KBM-7 (cell line): ENCODE data around the gene ADAMTS2.

Experiments used
- DNase-seq: peaks from one replicate; pipeline ENCODE4 v3.0.0-alpha.2; 2015
- in situ Hi-C: fragments of 300-500 bp; cut with MboI; formaldehyde crosslinking; loops from 2 replicates; pipeline ENCODE4 v1.14.3; 2020; ENCODE audit warnings: low sequenced_read_pairs, low pct_unique_long_range_greater_than_20kb, mixed read lengths

ADAMTS2 gene

DNA sequence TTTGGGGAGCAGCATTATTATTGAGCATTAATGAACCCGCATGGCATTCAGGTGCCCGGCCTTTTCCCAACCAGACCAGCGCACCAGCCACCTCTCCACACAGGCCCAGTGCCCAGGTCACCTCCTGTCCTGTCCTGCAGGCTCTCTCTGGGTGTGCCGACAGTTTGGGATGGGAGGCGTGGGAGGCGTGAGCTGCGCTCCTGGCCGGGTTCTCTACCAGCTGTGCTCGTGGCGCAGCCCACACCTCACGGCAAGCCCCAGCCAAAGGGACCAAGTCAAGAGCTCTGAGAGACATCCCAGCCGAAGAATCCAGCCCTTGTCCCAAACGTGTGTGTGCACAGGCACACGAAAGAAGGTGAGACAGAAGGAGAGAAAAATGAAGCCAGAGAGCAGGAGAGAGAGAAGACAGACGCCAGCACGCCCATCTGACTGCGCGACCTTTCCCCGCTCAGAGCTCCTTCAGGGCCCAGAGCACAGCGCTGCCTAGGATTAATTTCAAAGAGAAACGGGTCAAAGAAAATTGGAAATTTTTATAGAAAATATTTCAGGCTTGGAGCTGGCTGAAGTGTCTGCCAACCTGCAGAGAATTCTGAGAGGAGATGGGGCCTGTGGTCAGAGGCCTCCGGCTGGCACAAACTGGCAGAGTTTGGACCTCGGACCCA, 81.7 kb downstream of the ADAMTS2 start:
- DNase-seq, result no peak
- in situ Hi-C loops, result no loop called here

DNA sequence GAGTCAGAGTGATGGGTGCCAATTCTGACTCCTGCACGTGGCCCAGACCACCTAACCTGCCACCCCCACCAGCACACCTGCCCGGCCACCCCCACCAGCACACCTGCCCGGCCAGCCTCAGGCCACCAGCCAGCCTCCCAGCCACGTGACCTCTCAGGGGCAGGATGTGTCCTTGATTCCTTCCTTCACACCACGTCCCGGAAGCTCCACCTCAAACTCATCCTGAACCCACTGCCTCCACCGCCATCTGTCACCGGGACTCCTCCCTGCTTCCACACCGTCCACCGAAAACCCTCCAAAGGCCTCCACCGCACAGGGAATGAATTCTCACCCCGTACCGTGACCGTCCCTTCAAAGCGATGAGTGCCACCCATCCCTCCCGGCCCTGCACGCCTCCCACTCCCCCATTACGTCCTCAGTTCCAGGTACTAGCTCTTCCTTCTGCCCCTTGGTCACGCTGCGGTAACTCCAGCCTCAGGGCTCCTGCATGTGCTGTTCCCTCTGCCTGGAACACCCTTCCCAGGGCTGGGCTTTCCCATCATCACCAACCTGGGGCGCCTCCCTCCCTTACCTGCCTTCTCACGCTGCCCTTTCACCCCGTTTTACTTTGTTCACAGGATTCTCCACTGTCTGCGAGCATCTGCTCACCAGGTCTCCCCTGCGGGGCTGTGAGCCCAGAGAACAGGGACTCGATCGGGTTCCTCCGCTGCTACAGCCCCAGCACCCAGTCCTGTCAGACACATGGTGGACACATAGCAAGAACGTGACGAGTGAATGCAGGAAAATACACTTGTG, 82.9 kb downstream of the ADAMTS2 start:
- in situ Hi-C loops, result no loop called here

DNA sequence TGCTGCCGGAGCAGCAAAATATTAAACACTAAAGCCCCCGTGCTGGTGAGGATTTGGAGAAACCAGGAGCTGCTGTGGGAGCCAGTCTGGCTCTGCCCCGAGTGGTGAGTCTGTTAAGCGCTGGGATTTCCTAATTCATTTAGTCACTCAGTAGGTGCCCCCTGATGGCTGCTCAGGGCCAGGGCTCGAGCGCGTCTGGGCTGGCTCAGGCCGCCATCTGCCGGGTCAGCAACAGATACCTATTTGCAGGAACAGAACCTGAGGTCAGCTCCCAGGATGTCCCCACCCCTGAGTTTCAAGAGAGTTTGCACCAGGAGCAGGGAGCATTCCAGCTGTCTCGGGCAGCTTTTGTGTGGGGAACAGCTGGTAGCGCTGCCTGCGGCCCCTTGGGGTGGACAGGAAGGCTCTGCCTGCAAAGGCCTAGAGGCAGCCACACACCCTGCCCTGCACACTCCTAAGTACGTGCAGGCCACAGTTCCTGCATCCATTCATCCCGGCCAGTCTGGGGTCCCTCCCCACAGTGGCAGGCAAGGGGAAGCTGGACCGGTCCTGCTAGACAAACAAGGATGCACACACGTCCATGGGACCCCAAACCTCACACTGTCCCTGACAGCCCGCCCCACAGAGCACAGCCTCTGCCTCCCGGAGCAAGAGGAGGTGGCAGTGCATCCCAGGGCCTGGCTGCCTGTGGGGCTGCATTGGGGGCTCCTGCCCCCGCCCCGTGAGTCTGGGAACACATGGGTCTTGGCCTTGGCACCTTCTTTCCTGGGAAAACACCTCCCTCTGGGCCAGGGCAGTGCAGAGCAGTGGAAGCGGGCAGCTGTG, 83.7 kb downstream of the ADAMTS2 start:
- DNase-seq, result no peak
- in situ Hi-C loops, result no loop called here

More for the DNA sequence above, 82.9 kb downstream of the ADAMTS2 start:
- DNase-seq, result no peak

DNA sequence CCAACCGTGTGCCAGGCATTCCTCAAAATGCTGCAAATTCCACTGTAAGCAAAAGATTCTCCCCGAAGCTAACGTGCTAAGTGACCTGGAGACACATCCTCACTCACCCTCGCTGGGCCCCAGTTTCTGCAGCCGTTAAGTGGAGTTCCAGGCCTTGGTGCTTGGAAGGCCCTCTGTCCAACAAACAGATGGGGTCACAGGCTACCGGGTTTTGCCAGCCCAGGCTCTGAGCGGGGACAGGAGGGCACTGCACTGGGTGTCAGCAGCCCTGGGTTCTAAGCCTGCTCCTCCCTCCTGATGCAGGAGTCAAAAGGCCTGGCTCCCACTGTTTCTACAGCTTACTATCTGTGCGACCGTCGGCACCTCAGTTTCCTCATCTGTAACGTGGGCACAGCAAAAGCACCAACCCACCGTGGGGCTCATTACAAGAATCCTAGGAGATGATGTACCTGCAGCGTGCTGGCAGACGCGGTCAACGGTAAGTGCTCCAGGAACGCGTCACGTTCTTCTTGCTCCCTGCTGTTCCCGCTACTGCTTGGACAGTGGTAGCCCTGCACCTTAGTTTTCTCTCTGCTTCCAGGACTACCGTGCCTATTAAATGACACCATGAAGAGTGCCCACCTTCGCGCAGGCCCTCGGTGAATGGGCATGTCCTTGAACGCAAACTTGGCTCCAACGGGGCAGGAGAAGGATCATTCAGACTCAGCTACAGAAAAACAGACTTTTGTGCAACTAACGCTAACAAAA, 84.8 kb downstream of the ADAMTS2 start:
- in situ Hi-C loops, result no loop called here
- DNase-seq, result no peak

DNA sequence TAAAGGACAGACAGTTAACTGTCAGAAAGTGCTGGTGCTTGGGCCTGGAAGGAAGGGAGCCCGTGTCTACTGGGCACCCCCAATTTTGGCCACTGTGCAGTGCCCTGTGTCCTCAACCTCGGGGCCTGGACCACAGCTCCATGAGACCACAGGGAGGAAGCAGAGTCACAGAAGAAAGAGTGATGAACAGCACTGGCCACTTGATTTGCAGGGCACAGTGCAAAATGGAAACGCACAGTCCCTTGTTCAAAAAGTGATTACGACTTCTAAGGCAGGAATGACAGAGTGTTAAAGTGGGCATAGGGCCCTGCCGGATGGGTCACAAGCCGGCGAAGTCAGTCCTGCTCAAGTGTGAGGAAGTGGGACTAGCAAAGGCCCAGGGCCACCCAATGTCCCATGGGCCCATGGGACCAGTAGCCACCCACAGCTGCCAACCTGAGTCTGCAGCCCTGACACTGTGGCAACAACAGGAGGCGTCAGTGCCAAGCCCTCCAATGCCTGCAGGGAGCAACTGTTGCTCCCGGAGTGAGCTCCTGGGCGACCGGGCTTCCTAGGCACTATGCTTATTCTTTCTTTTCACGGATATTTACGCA, 85.4 kb downstream of the ADAMTS2 start:
- DNase-seq, result no peak
- in situ Hi-C loops, result no loop called here

DNA sequence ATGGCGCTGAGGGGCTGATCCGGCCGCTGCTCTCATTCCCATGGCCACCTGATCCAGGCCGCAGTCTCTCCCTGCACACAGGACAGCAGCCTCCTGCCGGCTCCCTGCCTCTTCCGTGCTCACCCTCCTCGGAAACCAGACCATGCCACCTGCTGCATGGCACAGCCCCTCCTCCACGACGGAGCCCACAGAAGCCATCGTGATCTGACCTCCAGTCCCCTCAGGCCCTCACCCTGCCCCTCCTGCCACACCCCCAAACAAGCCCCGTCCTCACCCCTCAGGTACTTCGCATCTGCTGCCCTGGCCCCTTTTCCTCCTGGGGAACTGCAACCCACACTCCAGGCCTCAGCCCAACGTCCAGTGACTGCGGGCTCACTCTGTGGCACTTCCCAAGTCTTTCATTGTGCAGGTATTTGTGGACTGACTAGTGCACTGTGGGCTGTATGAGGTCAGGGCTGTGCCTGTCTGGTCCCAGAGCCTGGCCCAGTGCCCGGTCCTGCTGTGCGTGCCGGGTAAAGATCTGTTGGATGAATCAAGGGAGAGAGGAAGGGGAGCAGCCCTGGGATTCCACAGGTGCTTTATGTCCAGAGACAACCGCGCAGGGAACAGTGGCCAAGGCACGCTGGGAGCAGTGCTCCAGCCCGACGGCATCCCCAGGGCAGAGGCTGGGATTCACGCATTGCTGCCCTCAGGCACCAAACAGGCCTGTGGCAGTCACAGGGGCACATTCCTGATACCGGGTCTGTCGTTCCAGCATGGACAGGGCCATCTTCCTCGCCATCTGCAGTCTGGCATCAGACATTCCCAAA, 86.1 kb downstream of the ADAMTS2 start:
- in situ Hi-C loops, result no loop called here
- DNase-seq, result no peak

DNA sequence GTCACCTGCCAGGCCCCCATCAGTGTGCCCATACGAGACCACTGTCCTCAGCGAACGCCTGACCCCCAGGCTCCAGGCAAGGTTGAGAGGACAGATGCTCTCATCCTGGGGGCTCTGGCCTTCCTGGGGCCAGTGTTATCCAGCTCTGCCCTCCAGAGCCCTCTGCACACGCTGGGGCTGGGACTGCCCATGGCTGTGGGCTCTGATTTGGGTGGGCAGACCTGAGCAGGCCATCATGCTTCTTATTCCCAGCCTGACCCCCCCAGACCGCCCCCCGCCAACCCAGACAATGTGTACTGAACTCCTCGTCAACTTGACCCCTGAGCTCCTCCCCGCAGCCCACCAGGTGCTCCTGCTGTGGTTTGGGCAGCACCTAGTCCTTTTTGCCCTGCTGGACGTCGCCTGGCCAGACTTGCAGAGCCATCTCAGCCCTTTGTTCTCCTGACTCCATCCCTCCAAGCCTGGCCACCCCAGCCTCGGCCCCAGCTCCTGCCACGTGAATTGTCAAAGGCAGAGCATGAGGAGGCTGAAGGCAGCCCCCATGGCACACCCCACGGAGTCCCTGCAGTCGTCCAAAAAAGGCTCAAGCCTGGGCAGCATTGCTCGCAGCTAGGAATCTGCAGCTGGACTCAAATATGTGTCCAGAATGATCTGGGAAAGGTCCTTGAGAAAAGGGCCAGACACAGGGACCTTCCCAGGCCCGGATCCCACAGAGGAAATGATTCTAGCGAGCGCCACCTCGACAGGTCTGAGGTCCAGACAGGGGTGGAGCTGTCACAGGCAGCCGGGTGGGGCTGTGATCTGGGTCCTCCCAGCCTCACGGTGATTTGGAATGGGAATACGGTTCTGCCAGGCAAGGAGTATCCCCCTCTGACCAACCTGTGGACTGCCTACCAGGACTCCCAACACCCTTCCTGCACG, 87.0 kb downstream of the ADAMTS2 start:
- in situ Hi-C loops, result no loop called here
- no peak for DNase-seq

DNA sequence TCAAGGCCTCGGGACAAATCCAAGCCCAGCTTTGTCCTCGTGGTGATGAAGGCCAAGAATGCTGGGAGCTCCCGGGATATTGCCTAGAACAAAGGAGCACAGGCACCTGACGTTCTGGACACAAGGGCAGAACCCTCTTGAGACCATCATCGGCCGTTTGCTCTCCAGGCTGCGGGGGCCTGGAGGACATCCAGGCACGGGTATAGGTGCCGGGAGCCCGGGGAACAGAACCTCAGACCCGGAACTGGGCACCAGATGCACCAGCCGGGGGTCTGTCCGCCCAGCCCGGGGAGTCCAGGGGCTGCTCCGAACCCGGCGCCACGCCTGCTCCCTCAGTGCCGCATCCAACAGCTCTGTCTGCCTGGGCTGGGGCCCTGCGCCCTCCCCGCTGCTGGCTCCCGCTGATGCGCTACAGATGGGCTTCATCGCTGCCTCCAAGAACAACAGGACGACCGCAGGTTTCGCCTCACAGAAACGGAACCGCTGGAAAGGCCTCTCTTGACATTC, 88.0 kb downstream of the ADAMTS2 start:
- no peak for DNase-seq
- in situ Hi-C loops, result no loop called here

DNA sequence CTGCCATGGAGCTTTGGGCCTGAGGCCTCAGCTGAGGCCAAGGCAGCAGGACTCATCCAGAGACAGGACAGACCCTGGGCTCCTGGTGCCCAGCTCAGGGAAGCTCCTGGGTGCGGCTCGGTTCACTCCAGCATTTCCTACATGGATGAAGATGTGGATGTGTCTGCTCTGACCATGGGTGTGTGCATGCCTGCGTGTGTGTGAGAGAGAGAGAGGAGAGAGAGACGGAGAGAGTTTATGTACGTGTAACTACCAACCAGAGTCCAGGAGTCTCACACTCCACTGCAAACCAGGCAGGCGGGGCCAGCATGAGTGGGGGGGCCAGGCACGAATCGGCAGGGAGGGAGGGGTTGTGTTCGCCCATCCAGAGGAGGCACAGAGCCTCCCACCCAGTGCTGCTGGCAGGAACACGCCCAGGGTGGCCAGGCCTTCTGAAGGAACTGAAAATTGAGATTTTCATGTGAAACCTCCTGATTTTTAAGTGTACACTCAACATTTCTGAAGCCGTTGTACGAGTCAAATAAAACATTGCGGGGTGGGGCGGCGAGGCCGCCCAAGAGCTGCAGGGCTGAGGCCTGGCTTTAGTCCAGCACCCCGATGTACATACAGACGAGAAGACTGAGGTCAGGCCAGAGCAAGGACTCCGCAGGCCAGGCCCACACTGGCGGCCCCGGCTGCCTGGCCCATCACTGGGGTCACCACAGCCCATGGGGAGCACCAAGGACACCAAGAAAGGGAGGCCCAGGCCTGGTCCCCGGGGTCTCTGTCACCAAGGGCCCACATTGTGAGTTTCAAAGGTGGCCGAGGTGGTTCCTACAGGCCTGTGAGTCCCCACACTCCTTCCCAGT, 88.7 kb downstream of the ADAMTS2 start:
- in situ Hi-C loops, result no loop called here
- DNase-seq, result no peak

DNA sequence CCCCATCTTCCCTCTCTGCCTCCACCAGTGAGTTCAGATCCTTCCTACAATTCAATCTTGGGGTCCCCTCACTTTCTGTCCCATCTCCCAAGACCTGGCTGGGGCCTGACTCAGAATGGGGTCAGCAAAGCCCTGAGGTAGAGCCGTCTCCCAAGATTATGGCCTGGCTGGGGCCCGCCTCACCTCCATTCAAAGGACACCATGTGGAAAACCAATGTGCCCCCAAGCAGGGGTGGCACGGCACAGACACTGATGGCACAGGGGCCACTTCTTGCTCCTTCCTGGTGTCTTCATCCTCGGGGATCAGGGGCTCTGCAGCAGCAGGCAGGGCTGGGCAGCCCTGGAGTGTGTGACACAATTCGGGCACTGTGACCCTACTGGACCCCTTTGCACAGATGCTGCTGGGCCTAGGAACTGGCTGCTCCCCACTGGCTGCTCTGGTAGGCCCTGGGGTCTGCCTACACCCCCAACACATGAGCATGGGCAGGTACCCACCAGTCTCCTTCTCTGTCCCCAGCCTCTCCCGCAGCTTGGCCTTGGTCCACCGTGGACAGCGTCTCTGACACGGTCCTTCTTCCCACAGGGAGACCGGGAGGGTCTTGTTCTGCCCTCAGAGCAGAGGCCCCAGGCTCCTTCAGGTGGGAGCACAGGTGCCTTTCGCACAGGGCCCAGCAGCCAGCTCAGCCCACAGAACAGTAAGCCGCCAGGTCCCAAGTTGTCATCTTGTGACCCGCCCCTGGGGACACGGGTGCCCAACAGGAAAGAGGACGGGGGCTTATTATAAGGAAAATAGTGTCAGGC, 89.5 kb downstream of the ADAMTS2 start:
- no peak for DNase-seq
- in situ Hi-C loops, result no loop called here

DNA sequence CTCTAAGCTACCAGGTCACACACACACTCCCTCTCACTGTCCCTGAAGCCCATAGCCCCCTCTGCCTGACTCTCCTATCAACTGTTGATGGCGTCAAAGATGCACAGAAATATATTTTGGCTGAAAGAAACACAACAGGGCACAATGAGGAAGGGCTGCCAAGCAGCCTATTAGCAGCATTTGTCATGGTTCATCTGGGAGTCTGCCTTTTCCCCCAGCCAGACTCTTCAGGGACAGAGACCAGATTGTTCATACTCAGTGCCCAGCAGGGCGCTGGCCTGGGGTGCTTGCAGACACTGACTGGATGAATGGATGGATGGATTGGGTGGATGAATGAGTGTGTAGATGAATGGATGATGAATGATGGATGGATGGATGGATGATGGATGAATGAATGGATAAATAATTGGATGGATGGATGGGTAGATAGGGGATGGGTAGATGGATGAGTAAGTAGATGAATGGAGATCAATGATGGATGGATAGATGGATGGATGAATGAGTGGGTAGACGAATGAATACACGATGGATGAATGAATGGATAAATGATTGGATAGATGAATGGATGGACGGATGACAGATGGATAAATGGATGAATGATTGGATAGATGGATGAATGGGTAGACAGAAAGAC, 90.5 kb downstream of the ADAMTS2 start:
- in situ Hi-C loops, result no loop called here
- DNase-seq, result no peak

DNA sequence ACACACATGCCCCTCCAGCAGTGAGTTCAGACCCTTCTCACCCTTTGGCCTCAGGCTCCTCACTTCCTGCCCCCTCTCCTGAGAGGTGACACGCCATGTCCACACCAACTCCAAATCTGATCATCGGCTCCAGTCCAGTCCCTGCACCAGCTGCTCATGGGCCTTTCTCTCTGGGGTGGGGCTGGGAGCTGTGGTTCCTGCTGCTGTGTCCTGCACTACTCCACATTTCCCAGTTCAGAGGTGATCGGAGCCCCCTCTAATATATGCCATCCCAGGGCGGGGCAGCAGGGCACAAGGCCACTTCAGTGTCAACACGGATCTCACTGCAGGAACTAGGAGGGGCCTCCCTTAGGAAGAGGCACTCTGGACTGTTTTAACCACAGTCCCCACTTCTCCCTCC, 91.5 kb downstream of the ADAMTS2 start:
- in situ Hi-C loops, result no loop called here
- no peak for DNase-seq

DNA sequence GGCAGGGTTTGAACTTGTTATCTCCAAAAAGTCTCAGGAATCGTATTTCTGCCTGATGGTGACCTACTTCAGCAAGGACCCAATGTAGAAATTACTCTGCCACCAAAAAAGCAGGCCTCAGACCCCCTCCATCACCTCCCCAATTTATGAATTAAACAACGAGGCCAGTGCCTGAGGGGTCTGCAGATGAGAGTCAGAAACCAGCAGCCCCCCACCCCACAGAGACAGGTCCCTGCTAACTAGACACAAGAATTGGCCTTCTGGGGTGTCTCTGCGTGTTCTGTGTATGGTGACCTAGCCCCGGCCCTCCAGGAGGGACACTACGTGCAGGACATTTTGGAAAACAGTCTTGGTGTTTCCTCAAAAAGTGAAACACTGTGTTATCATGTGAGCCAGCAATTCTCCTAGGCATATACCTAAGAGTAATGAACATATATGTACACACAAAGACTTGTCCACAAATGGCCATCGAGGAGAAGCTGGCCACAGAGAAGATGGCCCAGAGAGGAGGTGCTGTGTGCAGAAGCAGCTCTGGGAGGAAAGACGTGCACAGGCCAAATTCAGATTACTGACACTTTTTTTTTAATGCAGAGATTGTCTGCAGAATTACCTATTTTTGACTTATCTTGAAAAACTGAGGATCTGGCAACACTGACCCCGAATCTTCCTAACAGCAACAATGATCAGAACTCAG, 93.8 kb downstream of the ADAMTS2 start:
- DNase-seq, result no peak
- in situ Hi-C loops, result no loop called here

DNA sequence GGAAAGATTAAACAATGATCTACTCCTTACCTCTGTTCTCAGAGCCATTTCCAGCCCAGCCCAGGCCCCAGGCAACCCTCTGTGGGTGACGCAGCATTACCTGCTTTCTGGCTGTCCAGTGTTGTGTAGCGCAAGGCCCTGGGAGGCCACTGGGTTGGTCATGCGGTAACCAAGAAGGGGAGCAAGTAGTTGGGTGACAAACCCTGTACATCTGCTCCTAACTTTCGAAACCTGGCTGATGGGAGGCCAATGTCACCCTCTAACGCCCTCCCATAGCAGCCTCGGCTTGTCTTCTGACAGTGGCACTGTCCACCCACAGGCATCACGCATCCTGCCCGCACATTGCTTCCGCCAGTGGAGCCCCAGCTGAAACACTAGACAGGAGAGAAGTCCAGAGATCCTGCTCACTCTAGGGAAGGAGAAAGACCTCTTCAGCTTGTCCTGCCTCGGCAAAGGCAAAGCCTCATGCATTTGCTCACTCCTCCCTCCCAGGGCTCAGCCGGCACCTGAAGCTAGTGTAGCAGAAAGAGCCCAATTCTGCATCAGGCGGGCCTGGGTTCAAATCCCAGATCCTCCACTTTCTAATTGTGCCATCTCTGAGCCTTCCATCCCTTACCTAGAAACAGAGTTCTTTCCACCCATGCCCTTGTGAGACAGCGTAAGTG, 94.6 kb downstream of the ADAMTS2 start:
- in situ Hi-C loops, result no loop called here
- DNase-seq, result no peak
